ENCODE data around the gene TNS1.

The TNS1 gene

GRCh38 chr2:217993138-217993537 is 9.7 kb downstream of the TNS1 start:
- H3K4me1 ChIP-seq (ENCODE audit: control insufficient read depth, insufficient read depth, low read length) = peaks cover 46% of the 10 kb centered on the region
- no peaks in the 10 kb centered on the region for H3K27me3 ChIP-seq (ENCODE audit: control insufficient read depth, insufficient read depth, low read length)
- no peak overlapping the region for H3K9ac ChIP-seq (ENCODE audit: low read depth, low read length)
- H3K36me3 ChIP-seq (ENCODE audit: insufficient read depth, low read length) = no peaks in the 10 kb centered on the region
- no peaks in the 10 kb centered on the region for H3K9me3 ChIP-seq (replicated peaks; ENCODE audit: low read length)
- H3K4me2 ChIP-seq (ENCODE audit: low read length) = no peak overlapping the region
- H3K4me3 ChIP-seq (ENCODE audit: low read length) = no peak overlapping the region

- Histone ChIP-seq H3K27me3 (ENCODE audit: control insufficient read depth, insufficient read depth, low read length) (no peaks in the 10 kb centered on the region), H3K4me2 (ENCODE audit: low read length) (no peak overlapping the region), H3K4me1 (ENCODE audit: control insufficient read depth, insufficient read depth, low read length) (peaks cover 47% of the 10 kb centered on the region), H3K36me3 (ENCODE audit: insufficient read depth, low read length) (no peaks in the 10 kb centered on the region), H3K9ac (ENCODE audit: low read depth, low read length) (no peak overlapping the region), H3K4me3 (ENCODE audit: low read length) (no peak overlapping the region), H3K9me3 (replicated peaks; ENCODE audit: low read length) (no peaks in the 10 kb centered on the region)
Measured at GRCh38 chr2:217992061-217992460, 10.7 kb downstream of the TNS1 start.

- H3K9me3 ChIP-seq (replicated peaks; ENCODE audit: low read length) = no peaks in the 10 kb centered on the region
- no peak overlapping the region for H3K9ac ChIP-seq (ENCODE audit: low read depth, low read length)
- H3K36me3 ChIP-seq (ENCODE audit: insufficient read depth, low read length) = no peaks in the 10 kb centered on the region
- H3K27me3 ChIP-seq (ENCODE audit: control insufficient read depth, insufficient read depth, low read length) = no peaks in the 10 kb centered on the region
- H3K4me3 ChIP-seq (ENCODE audit: low read length) = no peak overlapping the region
- H3K4me1 ChIP-seq (ENCODE audit: control insufficient read depth, insufficient read depth, low read length) = peaks cover 36% of the 10 kb centered on the region
- H3K4me2 ChIP-seq (ENCODE audit: low read length) = no peak overlapping the region
Measured at GRCh38 chr2:217990791-217991465, 11.9 kb downstream of the TNS1 start.

GRCh38 chr2:217990389-217990788 is 12.4 kb downstream of the TNS1 start:
- Histone ChIP-seq H3K4me2 (ENCODE audit: low read length) (no peak overlapping the region), H3K36me3 (ENCODE audit: insufficient read depth, low read length) (no peaks in the 10 kb centered on the region), H3K9me3 (replicated peaks; ENCODE audit: low read length) (no peaks in the 10 kb centered on the region), H3K27me3 (ENCODE audit: control insufficient read depth, insufficient read depth, low read length) (no peaks in the 10 kb centered on the region), H3K9ac (ENCODE audit: low read depth, low read length) (no peak overlapping the region), H3K4me3 (ENCODE audit: low read length) (no peak overlapping the region), H3K4me1 (ENCODE audit: control insufficient read depth, insufficient read depth, low read length) (peaks cover 31% of the 10 kb centered on the region)

- H3K36me3 ChIP-seq (ENCODE audit: insufficient read depth, low read length) = no peaks in the 10 kb centered on the region
- H3K4me1 ChIP-seq (ENCODE audit: control insufficient read depth, insufficient read depth, low read length) = peaks cover 21% of the 10 kb centered on the region
- H3K9me3 ChIP-seq (replicated peaks; ENCODE audit: low read length) = no peaks in the 10 kb centered on the region
- H3K27me3 ChIP-seq (ENCODE audit: control insufficient read depth, insufficient read depth, low read length) = no peaks in the 10 kb centered on the region
- no peak overlapping the region for H3K9ac ChIP-seq (ENCODE audit: low read depth, low read length)
- H3K4me3 ChIP-seq (ENCODE audit: low read length) = no peak overlapping the region
- no peak overlapping the region for H3K4me2 ChIP-seq (ENCODE audit: low read length)
Measured at GRCh38 chr2:217989221-217989948, 13.4 kb downstream of the TNS1 start.

GRCh38 chr2:217988840-217989204 is 14.0 kb downstream of the TNS1 start:
- H3K4me1 ChIP-seq (ENCODE audit: control insufficient read depth, insufficient read depth, low read length) = peaks cover 16% of the 10 kb centered on the region

GRCh38 chr2:217988014-217988839 is 14.6 kb downstream of the TNS1 start:
- H3K4me1 ChIP-seq (ENCODE audit: control insufficient read depth, insufficient read depth, low read length) = peaks cover 13% of the 10 kb centered on the region
- H3K36me3 ChIP-seq (ENCODE audit: insufficient read depth, low read length) = peaks cover 2% of the 10 kb centered on the region
- no peak overlapping the region for H3K4me3 ChIP-seq (ENCODE audit: low read length)
- H3K27me3 ChIP-seq (ENCODE audit: control insufficient read depth, insufficient read depth, low read length) = no peaks in the 10 kb centered on the region
- no peaks in the 10 kb centered on the region for H3K9me3 ChIP-seq (replicated peaks; ENCODE audit: low read length)
- H3K4me2 ChIP-seq (ENCODE audit: low read length) = no peak overlapping the region
- no peak overlapping the region for H3K9ac ChIP-seq (ENCODE audit: low read depth, low read length)

More at GRCh38 chr2:217988840-217989204, 14.0 kb downstream of the TNS1 start:
- Histone ChIP-seq H3K27me3 (ENCODE audit: control insufficient read depth, insufficient read depth, low read length) (no peaks in the 10 kb centered on the region), H3K9ac (ENCODE audit: low read depth, low read length) (no peak overlapping the region), H3K36me3 (ENCODE audit: insufficient read depth, low read length) (no peaks in the 10 kb centered on the region), H3K4me3 (ENCODE audit: low read length) (no peak overlapping the region), H3K9me3 (replicated peaks; ENCODE audit: low read length) (no peaks in the 10 kb centered on the region), H3K4me2 (ENCODE audit: low read length) (no peak overlapping the region)

GRCh38 chr2:217987391-217987790 is 15.4 kb downstream of the TNS1 start:
- Histone ChIP-seq H3K4me3 (ENCODE audit: low read length) (no peak overlapping the region), H3K9me3 (replicated peaks; ENCODE audit: low read length) (no peaks in the 10 kb centered on the region), H3K36me3 (ENCODE audit: insufficient read depth, low read length) (peaks cover 2% of the 10 kb centered on the region), H3K4me2 (ENCODE audit: low read length) (no peak overlapping the region), H3K9ac (ENCODE audit: low read depth, low read length) (no peak overlapping the region), H3K27me3 (ENCODE audit: control insufficient read depth, insufficient read depth, low read length) (no peaks in the 10 kb centered on the region), H3K4me1 (ENCODE audit: control insufficient read depth, insufficient read depth, low read length) (peaks cover 12% of the 10 kb centered on the region)

GRCh38 chr2:217986256-217986961 is 16.4 kb downstream of the TNS1 start:
- no peaks in the 10 kb centered on the region for H3K27me3 ChIP-seq (ENCODE audit: control insufficient read depth, insufficient read depth, low read length)
- no peak overlapping the region for H3K4me3 ChIP-seq (ENCODE audit: low read length)
- no peak overlapping the region for H3K4me2 ChIP-seq (ENCODE audit: low read length)
- no peak overlapping the region for H3K9ac ChIP-seq (ENCODE audit: low read depth, low read length)
- no peaks in the 10 kb centered on the region for H3K9me3 ChIP-seq (replicated peaks; ENCODE audit: low read length)
- peaks cover 12% of the 10 kb centered on the region for H3K4me1 ChIP-seq (ENCODE audit: control insufficient read depth, insufficient read depth, low read length)
- H3K36me3 ChIP-seq (ENCODE audit: insufficient read depth, low read length) = peaks cover 2% of the 10 kb centered on the region

- Histone ChIP-seq H3K4me3 (ENCODE audit: low read length) (no peak overlapping the region), H3K9ac (ENCODE audit: low read depth, low read length) (no peak overlapping the region), H3K4me2 (ENCODE audit: low read length) (no peak overlapping the region), H3K36me3 (ENCODE audit: insufficient read depth, low read length) (peaks cover 2% of the 10 kb centered on the region), H3K27me3 (ENCODE audit: control insufficient read depth, insufficient read depth, low read length) (no peaks in the 10 kb centered on the region), H3K4me1 (ENCODE audit: control insufficient read depth, insufficient read depth, low read length) (peaks cover 23% of the 10 kb centered on the region), H3K9me3 (replicated peaks; ENCODE audit: low read length) (no peaks in the 10 kb centered on the region)
Measured at GRCh38 chr2:217983276-217984233, 19.2 kb downstream of the TNS1 start.
